EL (cell line): Measurements from ENCODE around the gene UBASH3B.
"Not testable (repeated sequence)": the region's sequence is repeated elsewhere in the genome, so short reads cannot be mapped to it uniquely, and the experiment has no call there.

Source experiments
- DNase-seq: peaks from one replicate; pipeline ENCODE4 v3.0.0-alpha.2; 2016

Gene UBASH3B

DNA sequence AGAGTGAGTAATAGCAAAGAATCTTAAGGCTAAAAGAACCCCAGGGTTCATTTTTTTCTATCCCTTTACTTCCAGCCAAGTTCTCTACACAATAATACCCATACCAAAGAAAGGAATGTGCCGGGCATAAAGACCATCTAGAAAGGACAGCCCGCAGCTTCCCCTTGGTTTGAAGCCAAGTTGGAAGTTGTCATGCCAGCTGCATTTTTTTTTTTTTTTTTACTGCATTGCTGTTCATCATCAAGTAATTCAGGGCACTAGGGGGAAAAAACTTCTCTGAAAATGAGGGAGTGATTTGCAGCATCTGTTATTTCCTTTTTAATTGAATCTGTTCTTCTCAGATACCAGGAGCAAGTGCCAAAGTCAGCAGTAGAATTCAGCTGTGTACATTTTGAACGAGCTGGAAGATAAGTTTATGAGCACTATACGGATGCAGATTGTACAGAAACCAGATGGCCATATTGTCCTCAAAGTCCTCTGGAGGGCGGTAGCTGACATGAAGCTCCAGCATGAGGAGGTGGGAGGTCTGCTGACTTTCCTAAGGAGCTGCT is 56.4 kb downstream of the UBASH3B start:
- DNase-seq = peak; percentile 83

DNA sequence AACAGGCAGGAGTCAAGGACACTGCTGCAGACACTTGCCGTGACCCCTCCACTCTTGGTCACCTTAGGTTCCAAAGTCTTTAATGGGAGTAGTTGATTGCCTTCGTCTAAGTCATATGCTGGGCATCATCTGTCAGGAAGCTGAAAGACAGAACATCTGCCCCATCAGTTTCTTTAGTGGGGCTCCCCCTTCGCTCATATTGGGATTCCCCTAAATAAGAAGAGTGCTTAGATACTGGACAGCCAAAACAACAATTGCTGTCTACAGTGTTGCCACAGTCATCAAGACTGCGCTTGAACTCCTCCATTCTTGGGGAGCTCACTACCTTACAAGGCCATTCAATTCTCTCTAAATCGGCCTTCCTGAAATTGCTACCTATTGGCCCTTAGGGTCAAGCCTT is 58.5 kb downstream of the UBASH3B start:
- no peak for DNase-seq

DNA sequence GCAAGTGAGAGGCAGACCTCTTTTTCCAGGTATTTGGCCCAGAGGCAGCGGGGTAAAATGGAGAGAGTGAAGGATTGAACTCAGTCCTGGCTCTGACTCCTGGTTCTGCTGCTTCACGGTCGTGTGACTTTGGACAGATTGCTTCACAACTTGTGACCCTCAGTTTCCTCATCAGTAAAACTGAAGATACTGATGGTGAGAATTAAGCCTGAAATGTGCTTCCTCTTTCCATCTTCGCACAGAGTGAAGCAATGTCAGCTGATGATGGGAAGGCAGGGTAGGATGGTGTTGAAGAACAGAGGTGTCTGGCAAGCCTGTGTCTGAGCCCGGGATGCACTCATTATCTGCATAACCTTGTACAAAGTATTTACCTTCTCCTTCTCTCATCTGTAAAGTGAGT is 59.0 kb downstream of the UBASH3B start:
- DNase-seq = no peak

DNA sequence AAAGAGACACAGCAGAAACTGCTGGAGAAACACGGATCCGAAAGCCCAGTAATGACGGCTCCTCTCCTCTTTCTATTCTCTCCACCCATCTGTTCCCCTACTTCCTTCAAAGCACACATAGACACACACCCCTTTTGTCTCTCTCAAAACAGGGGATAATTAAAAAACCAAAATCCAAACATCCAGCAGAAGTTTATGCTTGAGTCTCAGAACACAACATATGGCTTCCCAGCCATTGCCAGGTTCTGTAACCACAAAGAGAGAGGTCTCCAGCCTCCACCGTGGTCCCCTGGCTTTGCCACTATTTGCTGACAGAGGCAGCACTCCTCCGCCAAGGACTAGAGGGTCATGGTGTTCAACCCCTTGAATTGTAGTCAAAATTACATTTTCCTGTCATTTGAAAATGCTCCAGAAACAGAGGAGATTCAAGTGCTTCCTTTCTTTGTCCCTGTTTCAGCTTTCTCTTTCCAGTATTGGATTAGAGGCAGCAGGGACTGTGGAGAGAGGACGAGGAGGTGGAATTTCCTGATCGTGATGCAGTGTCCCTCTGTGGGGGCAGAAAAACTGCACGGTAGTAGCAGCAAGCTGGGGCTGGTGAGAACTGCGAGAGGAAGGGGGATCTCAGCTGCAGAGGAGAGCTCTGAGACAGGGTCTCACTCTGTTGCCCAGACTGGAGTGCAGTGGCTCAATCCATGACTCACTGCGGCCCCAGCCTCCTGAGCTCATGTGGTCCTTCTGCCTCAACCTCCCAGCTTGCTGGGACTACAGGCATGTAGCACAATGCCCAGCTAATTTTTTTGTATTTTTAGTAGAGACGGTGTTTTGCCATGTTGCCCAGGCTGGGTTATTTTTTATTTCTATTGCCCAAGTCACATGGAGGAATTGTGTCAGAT is 60.3 kb downstream of the UBASH3B start:
- DNase-seq = no peak

DNA sequence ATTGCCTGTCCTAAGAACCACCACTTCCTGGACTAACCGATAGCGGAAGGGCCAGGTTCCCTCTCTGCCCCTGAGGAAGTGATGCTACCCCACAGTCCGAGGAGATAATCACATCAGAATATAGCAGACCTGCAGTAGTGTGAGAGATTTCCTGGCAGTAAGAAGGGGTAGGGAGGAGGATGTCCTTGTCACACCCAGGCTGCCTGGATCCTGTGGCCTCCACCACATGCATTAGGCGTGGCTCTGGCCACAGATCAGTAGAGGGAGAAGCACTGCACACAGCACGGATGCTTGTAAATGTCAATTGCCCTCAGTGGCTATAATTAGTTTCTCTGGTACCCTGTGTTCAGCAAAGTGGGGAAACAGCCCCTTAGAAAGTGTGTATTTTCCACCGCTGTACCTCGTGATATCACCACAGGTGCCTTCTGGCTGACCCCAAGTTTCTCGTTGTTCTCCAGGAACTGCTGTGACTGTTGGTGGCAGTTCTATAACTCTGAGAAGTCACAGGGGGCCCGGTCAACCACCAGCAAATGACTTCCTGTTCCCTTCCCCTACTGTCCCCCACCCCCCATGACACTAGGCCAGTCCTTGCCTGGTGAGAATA is 61.8 kb downstream of the UBASH3B start:
- DNase-seq = no peak

DNA sequence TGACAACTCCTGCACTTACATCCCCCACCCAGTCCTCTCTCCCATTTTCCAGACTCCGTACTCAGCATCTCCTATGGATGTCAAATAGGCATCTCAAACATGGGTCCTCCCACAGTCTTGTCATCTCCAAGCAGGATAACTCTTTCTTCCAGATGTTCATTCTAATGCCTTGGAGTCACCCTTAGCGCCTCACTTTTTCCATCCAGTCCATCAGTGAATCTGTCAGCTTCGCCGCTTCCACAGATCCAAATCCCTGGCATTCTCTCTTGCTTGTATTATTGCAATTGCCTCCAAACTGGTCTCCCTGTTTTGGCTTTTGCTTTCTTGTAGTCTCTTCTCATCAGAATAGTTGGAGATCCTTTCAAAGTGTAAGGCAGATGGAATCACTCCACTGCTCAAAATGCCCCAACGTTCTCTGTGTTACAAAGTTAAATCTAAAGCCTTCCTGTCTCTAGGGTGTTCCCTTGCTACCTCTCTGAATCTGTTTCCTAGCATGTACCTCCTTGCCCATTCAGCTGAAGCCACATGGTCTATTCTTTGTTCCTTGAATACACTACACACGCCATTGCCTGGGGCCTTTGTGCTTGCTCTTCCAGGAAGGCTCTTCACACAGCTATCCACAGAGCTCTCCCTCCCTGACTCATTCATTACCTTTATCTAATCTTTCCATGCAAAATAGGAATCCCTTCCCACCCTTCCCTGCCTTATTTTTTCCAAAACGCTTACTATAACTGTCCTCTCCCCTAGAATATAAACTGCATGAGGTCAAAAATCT is 64.8 kb downstream of the UBASH3B start:
- DNase-seq = peak; percentile 44

DNA sequence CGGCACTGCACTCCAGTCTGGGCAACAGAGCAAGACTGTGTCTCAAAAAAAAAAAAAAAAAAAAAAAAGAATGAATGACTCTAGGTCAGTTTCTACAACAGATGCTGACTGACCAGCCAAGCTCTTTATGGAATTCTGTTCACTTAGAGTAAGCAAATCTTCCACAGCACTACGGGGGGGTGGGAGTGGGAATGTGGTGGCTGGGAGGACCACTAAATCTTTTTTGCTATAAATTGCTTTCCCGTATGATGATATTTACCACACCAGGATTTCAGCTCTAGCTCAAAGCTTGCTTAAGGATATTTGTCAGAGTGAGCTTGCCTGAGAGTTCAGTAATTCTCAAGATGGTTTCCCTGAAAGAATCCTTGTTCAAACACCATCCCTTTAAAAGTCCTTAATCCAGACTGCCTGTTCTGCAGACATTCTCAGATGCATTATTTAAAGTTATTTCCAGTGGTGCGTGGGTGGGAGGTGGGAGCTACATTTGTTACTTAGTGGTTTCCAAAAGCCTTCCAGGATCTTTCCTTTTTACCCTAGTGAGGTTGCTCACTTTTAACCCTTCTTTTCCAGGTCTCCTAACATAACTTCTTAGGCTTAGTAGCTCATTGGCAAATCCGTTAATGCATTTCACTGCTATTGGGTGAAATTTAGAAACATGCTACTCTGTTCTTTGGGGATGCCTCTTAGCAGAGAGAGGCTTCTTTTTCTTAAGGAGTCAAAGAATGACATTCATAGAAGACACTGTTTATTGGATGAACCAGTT is 65.9 kb downstream of the UBASH3B start:
- no peak for DNase-seq

DNA sequence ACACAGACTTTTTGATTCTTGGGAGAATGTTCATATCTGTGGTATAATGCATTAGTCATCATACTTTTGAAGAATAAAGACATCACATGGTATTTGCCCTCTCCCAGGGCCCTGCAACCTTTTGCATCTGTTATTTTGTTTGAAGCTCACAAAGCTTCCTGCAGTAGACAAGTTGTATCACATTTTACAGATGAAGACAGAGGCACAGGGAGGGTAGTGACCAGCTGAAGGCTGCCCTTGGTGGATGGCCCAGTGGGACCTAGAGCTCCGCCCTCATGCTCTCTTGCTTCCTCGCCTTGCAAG is 66.4 kb downstream of the UBASH3B start:
- peak; percentile 88 for DNase-seq

DNA sequence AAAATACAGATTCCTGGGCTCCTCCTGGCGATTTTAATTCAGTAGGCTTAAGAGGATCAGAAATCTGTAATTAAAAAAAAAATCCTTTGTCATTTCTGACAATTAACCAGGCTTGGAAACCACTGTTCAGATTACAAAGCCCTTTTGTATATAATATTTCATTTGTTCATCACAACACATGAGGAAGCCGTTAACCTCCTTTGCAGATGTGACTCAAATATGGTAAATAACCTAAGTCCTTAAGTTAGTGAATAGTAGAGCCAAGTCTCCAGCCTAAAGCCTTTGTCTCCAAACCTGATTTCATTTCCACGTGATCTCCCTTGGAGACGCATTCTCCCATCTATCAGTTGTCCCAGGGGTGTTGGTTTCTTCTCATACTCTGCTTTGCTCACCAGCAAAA is 67.6 kb downstream of the UBASH3B start:
- DNase-seq = no peak

DNA sequence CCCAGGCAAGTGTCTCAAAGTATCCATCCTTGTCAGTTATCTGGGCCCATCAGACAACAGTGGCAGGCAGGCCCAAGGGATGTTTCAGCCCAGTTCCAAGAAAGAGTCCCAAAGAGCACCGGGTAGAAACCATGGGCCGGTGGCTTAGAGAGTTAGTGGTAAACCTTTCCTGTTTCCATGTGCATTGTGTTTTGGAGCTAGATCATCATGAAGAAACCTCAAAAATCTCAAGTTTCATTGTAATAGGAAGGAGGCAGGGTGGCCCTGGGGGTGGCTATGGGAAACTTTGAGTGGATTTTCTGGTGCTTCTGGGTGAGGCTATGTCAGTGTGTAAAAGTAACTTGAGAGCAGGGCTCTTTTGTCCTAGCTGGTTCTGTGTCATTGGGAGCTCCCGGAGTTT is 68.1 kb downstream of the UBASH3B start:
- no peak for DNase-seq

DNA sequence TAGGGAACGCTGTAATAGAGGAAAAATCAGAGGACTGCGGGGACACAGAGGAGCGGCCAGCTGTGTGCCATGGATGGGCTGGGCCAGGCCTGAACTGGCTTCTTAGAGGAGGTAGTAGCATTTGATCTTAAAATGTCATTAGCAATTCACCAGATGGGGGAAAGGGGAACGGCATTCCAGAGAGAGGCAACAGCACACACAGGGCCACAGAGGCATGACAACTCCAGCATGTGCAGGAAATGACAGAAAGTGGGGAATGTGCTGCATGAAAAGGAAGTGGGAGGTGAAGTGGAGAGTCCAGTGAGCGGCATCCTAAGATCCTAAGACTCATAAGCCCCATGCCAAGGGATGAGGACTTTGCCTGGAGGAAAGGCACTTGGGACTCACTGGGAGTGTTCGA is 69.0 kb downstream of the UBASH3B start:
- DNase-seq = peak; percentile 90

DNA sequence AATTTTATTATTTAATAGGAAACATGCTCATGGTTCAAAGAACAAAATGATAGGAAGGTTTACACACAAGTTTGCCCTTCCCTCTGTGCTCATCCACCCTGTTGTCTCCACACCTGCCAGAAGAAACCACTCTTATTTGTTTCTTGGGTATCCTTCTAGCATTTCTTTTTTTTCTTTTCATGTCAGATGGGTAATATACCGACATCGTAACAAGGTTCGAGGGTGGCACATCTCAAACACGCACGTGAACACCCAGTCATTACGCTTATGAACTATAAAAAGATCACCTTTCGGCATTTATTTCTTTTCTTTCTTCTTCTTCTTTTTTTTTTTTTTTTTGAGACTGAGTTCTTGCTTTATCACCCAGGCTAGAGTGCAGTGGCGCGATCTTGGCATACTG is 70.5 kb downstream of the UBASH3B start:
- DNase-seq = no peak

DNA sequence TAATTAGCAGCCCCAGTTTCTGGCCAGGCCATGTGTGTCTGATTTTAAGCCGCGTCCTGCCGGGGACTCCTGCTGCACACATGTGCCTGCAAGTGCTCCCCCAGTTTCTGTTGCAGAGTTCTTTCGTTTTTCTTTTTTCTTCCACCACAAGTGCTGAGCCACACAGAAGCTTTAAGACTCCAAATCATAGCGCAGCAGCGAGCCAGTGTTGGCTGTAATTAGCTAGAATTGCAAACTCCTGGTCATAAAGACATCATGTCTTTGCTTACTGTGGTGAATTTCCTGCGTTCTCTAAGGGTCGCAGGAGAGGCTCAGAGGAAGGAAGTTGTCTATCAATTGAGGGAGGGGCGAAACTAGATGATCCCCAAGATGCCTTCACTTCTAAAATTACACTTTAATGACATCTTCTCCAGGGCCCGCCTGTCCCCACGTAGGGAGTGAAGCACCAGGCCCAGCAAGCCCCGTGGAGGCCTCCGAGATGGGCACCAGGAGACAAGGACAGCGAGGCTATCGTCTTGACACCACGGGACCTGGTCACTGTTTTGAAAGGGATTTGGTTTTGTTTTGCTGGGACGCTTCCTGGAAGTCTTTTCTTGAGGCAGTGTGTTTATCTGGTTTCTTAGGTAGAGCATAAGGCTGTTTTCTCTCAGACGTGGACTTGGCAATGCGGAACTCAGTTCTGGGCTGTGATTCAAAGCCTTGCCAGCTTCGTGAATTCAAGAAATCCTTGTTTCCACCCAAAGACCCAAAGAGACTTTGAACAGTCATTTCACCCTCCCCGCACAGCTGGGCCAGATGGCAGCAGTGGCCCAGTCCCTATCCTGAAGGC is 71.8 kb downstream of the UBASH3B start:
- DNase-seq = no peak

DNA sequence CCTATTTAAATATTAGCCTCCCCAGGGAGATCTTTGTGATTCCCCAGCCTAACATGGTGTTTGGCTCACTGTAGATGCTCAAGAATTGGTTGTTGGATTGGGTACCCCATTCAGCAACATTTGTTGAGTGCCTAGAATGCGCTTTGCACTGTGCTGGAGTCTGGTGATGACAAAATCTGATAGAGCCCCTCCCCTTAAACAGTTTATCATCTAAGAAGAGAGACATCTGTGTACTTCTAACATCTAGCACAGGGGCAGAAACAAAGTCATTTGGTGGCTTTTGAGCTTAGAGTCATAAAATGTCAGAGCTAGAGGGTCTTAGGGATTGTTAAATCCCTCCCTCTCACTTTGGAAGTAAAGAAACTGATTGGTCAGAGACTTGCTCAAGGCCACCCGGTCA is 73.0 kb downstream of the UBASH3B start:
- no peak for DNase-seq

DNA sequence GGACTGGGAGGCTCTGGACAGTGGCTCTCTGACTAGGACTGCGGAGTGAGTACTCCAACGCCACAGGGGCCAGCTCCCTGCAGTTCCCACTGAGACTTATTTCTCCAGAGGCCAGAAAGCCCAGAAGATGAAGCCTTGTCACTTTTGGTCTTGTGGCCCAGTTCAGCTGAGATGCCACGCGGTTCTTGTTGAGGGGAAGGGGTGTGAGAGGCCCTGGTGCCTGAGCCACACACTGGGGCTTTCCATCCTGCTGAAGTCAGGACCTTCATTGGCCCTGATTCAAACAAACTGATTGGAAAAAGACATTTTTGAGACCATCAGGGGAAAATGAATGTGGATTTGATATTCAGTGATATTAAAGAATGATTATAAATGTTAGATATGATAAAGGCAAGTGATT is 73.6 kb downstream of the UBASH3B start:
- no peak for DNase-seq

DNA sequence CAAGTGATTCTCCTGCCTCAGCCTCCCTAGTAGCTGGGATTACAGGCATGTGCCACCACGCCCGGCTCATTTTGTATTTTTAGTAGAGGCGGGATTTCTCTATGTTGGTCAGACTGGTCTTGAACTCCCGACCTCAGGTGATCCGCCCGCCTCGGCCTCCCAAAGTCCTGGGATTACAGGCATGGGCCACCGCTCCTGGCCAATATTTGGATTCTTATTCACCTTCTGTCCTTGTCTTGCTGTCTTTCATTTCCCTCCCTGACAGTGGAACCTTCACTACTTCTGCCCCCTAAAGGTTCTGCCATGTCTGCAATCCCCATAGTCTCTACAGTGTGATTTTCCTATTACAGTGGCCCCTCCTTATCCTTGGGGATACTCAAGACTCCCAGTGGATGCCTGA is 75.2 kb downstream of the UBASH3B start:
- not testable (repeated sequence) for DNase-seq

DNA sequence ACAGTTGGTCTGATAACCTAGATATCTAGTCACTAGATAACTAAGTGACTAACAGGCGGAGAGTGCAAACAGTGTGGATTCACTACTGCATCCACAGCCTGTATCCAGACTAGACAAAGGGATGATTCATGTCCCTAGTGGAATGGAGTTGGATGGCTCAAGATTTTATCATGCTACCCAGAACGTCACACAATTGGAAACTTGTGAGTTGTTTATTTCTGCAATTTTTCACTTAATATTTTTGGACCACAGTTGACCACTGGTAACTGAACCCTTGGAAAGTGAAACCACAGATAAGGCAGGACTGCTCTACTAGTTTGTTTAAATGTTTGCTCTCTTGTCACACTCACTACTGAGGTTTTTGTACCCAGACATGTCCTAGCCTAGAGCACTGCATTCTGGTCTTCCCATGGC is 76.0 kb downstream of the UBASH3B start:
- peak; percentile 82 for DNase-seq

DNA sequence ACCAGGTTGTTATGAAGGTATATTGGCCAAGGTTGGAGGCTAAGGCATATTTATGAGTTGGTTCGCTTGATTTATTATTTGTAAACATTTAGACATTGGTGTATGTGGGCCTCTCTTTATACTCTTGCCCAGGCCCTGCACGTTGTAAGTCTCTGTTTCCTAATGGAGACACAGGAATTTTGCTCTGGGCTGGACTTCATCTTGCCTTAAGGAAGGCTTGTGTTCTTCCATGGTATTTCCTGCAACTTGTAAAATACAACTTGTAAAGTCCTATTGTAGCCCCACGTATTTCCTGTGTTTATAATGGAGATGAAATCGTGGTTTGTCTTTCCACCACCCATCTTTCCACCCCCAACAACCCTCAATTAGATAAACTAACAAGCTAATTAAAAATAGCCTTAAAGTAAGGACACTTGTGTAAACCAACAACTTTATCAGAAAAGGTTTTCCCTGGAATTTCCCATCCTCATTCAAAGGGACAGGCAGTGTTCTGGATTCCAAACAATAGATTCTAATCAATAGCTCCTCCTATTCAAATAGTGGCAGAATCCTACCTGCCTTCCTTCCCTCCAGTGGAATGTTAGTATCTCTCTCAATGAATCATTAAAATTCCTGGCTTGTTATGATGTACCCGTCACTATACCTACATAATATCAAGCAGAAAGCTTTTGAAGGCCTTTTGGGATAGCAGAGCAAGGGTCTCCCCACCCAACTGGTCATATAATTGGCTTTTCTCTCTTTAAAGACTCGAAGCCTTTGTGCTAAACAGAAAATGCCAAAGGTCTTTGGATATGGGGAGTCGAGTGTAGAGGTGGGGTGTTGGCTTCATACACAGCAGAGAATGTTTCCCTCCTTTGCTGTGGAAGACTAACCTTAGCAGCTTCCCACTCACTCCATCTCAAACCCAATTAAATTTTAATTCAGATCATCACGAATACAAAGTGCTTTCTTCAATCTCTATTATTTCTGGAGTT is 77.1 kb downstream of the UBASH3B start:
- no peak for DNase-seq

DNA sequence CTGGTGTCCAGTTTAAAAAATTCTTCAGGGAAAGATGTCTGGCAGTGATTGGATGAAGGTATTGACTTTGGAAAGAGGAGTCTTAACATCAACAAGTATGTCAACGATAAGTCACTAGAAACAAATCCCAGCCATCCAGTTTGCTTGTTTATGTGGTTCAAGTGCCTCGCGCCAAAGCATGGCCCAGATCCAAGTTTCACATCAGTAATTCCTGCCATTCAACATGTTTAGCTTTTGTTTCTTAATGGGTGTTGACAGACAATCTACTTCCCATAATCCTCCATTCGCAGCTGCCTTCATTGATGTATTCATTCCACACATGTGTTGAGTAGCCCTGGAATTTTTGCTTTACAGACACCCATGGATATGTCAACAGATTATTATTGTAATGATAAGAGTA is 77.8 kb downstream of the UBASH3B start:
- no peak for DNase-seq

DNA sequence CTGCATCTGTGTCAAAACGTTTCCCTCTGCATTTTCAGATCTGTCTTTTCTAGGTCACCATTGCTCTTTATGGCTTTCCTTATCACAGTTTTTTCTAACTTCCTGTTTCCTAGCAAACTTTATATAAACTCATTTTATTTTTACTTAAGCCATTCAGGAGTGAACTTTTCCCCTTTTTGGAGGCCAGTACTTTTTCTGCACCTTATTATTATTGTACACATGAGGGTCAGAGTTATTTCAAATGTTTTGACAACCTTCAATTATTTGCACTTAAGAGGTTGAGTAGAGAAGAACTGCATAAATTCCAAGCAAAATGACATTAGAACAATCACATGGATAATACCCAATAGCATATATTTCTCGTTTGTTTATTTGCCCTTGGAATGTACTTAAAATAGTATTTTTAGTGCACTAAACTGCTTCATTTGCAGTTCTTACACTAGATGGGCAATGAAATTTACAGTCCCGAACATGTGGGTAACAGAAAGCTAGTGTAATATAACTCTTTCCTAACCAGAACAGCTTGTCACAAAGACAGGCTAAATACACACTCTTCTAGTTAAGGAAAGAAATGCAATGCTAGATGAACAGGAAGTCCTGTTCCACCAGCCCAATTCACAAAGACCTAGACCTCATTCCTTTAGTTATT is 79.5 kb downstream of the UBASH3B start:
- DNase-seq = no peak
